ENCODE measurements around the gene TMEM125.

TMEM125 gene

GRCh38 chr1:43269627-43270375, at the start of gene TMEM125:
TMEM125 (plus strand) TSS chr1:43269983; CDS start chr1:43272723, 2,740 bp downstream.
- no peak for DNase-seq

GRCh38 chr1:43220905-43221778, 48.6 kb upstream of the TMEM125 start:
- no peak for DNase-seq

- DNase-seq: no peak
Measured at GRCh38 chr1:43221797-43222196, 48.0 kb upstream of the TMEM125 start.

- no peak for DNase-seq
Measured at GRCh38 chr1:43222879-43223278, 46.9 kb upstream of the TMEM125 start.

- DNase-seq: no peak
Measured at GRCh38 chr1:43225168-43225567, 44.6 kb upstream of the TMEM125 start.

GRCh38 chr1:43227143-43227764, 42.5 kb upstream of the TMEM125 start:
- DNase-seq: peak; percentile 96

GRCh38 chr1:43229826-43230780, 39.7 kb upstream of the TMEM125 start:
- DNase-seq: no peak

GRCh38 chr1:43232074-43232473, 37.7 kb upstream of the TMEM125 start:
- DNase-seq: no peak

- no peak for DNase-seq
Measured at GRCh38 chr1:43232482-43232881, 37.3 kb upstream of the TMEM125 start.

- DNase-seq: no peak
Measured at GRCh38 chr1:43233631-43234030, 36.2 kb upstream of the TMEM125 start.

GRCh38 chr1:43234267-43234666, 35.5 kb upstream of the TMEM125 start:
- no peak for DNase-seq

- DNase-seq: no peak
Measured at GRCh38 chr1:43235040-43235439, 34.7 kb upstream of the TMEM125 start.

GRCh38 chr1:43235451-43236121, 34.2 kb upstream of the TMEM125 start:
- no peak for DNase-seq

- no peak for DNase-seq
Measured at GRCh38 chr1:43237121-43237520, 32.7 kb upstream of the TMEM125 start.

GRCh38 chr1:43238085-43238484, 31.7 kb upstream of the TMEM125 start:
- DNase-seq: peak; percentile 59

- DNase-seq: no peak
Measured at GRCh38 chr1:43238991-43239469, 30.8 kb upstream of the TMEM125 start.

- no peak for DNase-seq
Measured at GRCh38 chr1:43239484-43239883, 30.3 kb upstream of the TMEM125 start.

GRCh38 chr1:43241413-43241836, 28.4 kb upstream of the TMEM125 start:
- DNase-seq: no peak

- DNase-seq: no peak
Measured at GRCh38 chr1:43243299-43243698, 26.5 kb upstream of the TMEM125 start.

GRCh38 chr1:43246466-43247213, 23.1 kb upstream of the TMEM125 start:
- no peak for DNase-seq

Measured in activated CD8-positive, alpha-beta memory T cell treated with anti-CD3 and anti-CD28 coated beads for 24 hours (primary cell).